NCI-H1048 (cell line): Measurements from ENCODE around the gene NSMF.
"Not testable (repeated sequence)": the region's sequence is repeated elsewhere in the genome, so short reads cannot be mapped to it uniquely, and the experiment has no call there.

ENCODE experiments used
- DNase-seq: peaks from one replicate; lab custom pipeline; 2025; lab: John Stamatoyannopoulos, UW

Gene NSMF

GRCh38 chr9:137475666-137476065 lies 16.5 kb upstream of the NSMF start:
- no peak for DNase-seq

- DNase-seq, result no peak
Measured at GRCh38 chr9:137474271-137474670, 15.1 kb upstream of the NSMF start.

- no peak for DNase-seq
Measured at GRCh38 chr9:137470785-137471184, 11.7 kb upstream of the NSMF start.

- no peak for DNase-seq
Measured at GRCh38 chr9:137467896-137468295, 8.8 kb upstream of the NSMF start.

- no peak for DNase-seq
Measured at GRCh38 chr9:137467161-137467581, 8.0 kb upstream of the NSMF start.

GRCh38 chr9:137466389-137467085 lies 7.4 kb upstream of the NSMF start:
- DNase-seq, result not testable (repeated sequence)

- no peak for DNase-seq
Measured at GRCh38 chr9:137465720-137466388, 6.7 kb upstream of the NSMF start.

- DNase-seq, result no peak
Measured at GRCh38 chr9:137465000-137465719, 6.0 kb upstream of the NSMF start.

- no peak for DNase-seq
Measured at GRCh38 chr9:137464291-137464999, 5.3 kb upstream of the NSMF start.

- no peak for DNase-seq
Measured at GRCh38 chr9:137463931-137464290, 4.8 kb upstream of the NSMF start.

GRCh38 chr9:137462986-137463930 lies 4.1 kb upstream of the NSMF start:
- no peak for DNase-seq

GRCh38 chr9:137462396-137462985 lies 3.4 kb upstream of the NSMF start:
- DNase-seq, result no peak

- DNase-seq, result no peak
Measured at GRCh38 chr9:137461663-137462395, 2.7 kb upstream of the NSMF start.

GRCh38 chr9:137461316-137461662 lies 2.2 kb upstream of the NSMF start:
- no peak for DNase-seq

- DNase-seq, result no peak
Measured at GRCh38 chr9:137460363-137461315, 1.5 kb upstream of the NSMF start.

- no peak for DNase-seq
Measured at GRCh38 chr9:137459601-137460362, 648 bp upstream of the NSMF start.

GRCh38 chr9:137458194-137459151 lies 661 bp downstream of the NSMF start:
- no peak for DNase-seq
